Sigmoid colon (tissue), 4 donors: Measurements from ENCODE around the gene FOXP1.

ENCODE experiments used
- EP300 ChIP-seq, 4 donors: sonication (generic); formaldehyde crosslinking; IDR thresholded peaks; one replicate each; pipeline ENCODE4 v1.6.1; 2017; ENCODE audit warnings: antibody characterized with exemption in 4 of 4
- POLR2A ChIP-seq, 2 donors: fragments of 450-650 bp; IDR thresholded peaks; one replicate each; pipeline ENCODE4 v1.6.1; 2016; ENCODE audit warnings: antibody characterized with exemption in 2 of 2, mild to moderate bottlenecking in 2 of 2, moderate library complexity in 2 of 2
- POLR2AphosphoS5 ChIP-seq, 4 donors: sonication (generic); formaldehyde crosslinking; IDR thresholded peaks; one replicate each; pipeline ENCODE4 v1.6.1; 2017; ENCODE audit warnings: antibody characterized with exemption in 4 of 4
- TF ChIP-seq, protein P1 (sequence below), 4 experiments: fragments of 450-650 bp in 3 of 4; fragments of 200-600 bp in 1 of 4; IDR thresholded peaks; one replicate each; pipeline ENCODE4 v1.5.1; 2016 to 2019; ENCODE audit warnings: antibody characterized with exemption in 4 of 4, mild to moderate bottlenecking in 3 of 4, moderate library complexity in 2 of 4

DNA sequence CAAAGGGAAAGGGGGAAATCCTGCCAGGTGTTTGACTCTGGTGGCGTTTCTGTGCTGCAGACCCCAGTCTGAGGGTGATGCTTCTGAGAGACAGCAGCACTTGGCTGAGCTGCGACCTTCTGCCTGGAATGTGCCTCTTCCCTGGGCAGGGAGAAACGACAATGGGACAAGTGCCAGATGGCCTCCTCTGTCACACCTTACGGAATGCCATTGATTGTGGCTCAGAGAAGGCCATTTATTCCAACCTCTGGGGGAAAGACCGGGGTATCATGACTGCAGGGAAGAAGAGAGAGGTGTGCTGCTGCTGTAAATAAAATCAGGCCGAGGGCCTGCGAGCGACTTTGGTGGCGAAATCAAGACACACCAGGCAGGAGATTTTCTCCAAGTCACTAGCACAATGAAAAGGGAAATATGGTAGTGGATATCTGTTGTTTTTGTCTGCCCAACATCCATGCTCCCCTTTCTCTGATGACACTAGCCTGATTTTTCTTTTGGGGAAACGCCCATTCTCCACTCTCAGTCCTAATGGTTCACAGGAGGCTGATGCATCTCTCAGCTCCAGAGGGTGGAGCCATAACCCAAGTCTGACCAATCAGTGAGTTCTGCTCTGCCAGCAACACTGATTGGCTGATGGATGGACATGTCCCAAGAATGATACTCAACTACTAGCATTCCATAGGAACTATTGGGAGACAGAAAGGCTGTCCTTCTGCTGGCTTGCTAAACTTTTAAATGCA lies 336.1 kb downstream of the FOXP1 start:
- TF ChIP-seq POLR2A (IDR thresholded peaks at IDR 0.05) (no peak), POLR2AphosphoS5 (IDR thresholded peaks at IDR 0.05) (no peak), EP300 (IDR thresholded peaks at IDR 0.05) (no peak)
- TF ChIP-seq, protein P1, sequence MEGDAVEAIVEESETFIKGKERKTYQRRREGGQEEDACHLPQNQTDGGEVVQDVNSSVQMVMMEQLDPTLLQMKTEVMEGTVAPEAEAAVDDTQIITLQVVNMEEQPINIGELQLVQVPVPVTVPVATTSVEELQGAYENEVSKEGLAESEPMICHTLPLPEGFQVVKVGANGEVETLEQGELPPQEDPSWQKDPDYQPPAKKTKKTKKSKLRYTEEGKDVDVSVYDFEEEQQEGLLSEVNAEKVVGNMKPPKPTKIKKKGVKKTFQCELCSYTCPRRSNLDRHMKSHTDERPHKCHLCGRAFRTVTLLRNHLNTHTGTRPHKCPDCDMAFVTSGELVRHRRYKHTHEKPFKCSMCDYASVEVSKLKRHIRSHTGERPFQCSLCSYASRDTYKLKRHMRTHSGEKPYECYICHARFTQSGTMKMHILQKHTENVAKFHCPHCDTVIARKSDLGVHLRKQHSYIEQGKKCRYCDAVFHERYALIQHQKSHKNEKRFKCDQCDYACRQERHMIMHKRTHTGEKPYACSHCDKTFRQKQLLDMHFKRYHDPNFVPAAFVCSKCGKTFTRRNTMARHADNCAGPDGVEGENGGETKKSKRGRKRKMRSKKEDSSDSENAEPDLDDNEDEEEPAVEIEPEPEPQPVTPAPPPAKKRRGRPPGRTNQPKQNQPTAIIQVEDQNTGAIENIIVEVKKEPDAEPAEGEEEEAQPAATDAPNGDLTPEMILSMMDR (IDR thresholded peaks at IDR 0.05), result no peak
